Cardiac fibroblast (primary cell): ENCODE results near the gene SMYD3.

ENCODE experiments used
- DNase-seq, 2 donors: peaks; one replicate each; pipeline versions ENCODE4 v3.0.0 to v3.0.0-alpha.2; 2010; ENCODE audit warnings: low read depth in 2 of 2
- H3K4me3 ChIP-seq, 2 donors: replicated peaks in 1 of 2; 1 replicate in 1 of 2; 2 replicates in 1 of 2; pipeline ENCODE4 v1.5.1; 2011; ENCODE audit warnings: low read depth in 2 of 2, low read length in 2 of 2, mild to moderate bottlenecking in 2 of 2, moderate library complexity in 1 of 2
- CTCF ChIP-seq: IDR thresholded peaks from one replicate; pipeline ENCODE4 v1.5.1; 2011; ENCODE audit warnings: low read depth, mild to moderate bottlenecking, low read length, inconsistent platforms

The SMYD3 gene

GRCh38 chr1:246193537-246193936 is 313.5 kb downstream of the SMYD3 start:
- TF ChIP-seq CTCF, result no peak
- no peak overlapping the region for H3K4me3 ChIP-seq
- no peak for DNase-seq

- no peak overlapping the region for H3K4me3 ChIP-seq
- DNase-seq, result no peak
- TF ChIP-seq CTCF, result no peak
Measured at GRCh38 chr1:246189126-246189525, 318.0 kb downstream of the SMYD3 start.

- TF ChIP-seq CTCF, result no peak
- no peak for DNase-seq
- H3K4me3 ChIP-seq, result no peak overlapping the region
Measured at GRCh38 chr1:246187834-246188372, 319.2 kb downstream of the SMYD3 start.

GRCh38 chr1:246184503-246184902 is 322.6 kb downstream of the SMYD3 start:
- no peak for DNase-seq
- TF ChIP-seq CTCF, result no peak
- H3K4me3 ChIP-seq, result no peak overlapping the region

- H3K4me3 ChIP-seq, result no peak overlapping the region
- DNase-seq, result no peak
- no peak for TF ChIP-seq CTCF
Measured at GRCh38 chr1:246182149-246182851, 324.8 kb downstream of the SMYD3 start.

GRCh38 chr1:246181241-246181640 is 325.8 kb downstream of the SMYD3 start:
- peak in 1 of 2 donors; percentile 24 for DNase-seq
- TF ChIP-seq CTCF, result no peak
- H3K4me3 ChIP-seq, result no peak overlapping the region
